ENCODE measurements around the gene ZBBX.

DNA sequence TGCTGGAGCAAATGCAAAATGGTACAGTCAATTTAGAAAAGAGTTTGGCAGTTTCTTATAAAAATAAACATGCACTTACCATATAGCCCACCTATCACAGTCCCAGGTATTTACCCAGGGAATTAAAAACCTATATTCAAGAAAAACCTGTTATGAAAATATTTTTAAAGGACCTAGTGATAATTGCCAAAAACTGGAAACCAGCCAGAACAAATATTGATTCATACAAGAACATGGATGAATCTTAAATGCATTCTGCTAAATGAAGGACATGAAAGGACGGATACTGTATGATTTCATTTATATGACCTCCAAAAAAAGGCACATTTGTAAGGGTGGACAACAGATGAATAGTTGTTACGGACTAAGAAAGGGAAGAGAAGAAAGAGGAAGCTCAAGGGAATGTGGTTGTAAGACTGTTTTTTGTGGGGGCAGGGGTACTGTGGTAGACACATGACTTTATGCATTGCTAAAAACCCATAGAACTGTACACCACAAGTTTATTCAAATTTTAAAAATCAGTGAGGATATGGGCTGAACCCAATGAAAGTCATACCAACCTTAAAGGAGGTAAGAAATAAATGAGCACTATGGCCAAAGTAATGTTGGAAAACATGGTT, 61.0 kb downstream of the ZBBX start:
- TF ChIP-seq CTCF (IDR thresholded peaks at IDR 0.05) (no peak), POLR2A (IDR thresholded peaks at IDR 0.05) (no peak)
